ENCODE measurements around the gene SCN5A.

SCN5A gene

DNA sequence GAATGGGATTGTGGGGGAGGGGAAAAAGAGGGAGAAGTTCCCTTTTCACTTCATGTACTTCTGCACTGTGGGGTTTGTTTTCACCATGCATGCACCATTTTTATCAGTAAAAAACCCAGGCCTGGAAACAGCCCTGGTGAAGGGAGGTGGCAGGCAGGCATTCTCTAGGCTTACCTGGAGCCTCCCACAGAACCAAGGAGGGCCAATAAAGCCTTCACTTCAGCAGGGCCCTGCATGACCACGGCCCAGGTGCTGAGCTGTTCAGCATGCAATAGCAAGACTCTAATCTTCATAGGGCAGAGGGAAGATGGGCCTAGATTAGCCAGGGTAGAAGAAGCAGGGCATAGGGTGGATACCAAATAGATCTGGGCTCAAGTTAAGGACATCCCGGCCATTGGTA lies 49.6 kb downstream of the SCN5A start:
- DNase-seq (ENCODE audit: low spot score), result no peak

DNA sequence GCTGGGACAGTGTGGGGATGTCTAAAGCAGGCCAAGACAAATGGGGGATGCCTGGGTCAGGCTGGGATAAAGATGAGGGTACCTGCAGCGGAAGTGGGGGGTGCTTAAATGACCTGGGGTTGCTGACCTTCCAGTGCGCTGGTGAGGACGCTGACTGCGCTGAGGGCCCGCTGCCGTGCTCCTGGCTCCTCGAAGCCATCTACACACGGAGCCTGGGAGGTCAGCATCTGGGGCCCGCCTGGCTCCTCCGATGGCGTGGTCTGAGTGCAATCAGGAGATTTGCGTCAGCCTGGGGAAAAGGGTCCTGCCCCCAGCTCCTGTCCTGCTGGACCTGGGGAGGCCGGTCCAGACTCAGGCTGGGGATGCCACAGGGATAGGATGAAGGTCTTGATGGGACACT lies 50.7 kb downstream of the SCN5A start:
- no peak for DNase-seq (ENCODE audit: low spot score)

DNA sequence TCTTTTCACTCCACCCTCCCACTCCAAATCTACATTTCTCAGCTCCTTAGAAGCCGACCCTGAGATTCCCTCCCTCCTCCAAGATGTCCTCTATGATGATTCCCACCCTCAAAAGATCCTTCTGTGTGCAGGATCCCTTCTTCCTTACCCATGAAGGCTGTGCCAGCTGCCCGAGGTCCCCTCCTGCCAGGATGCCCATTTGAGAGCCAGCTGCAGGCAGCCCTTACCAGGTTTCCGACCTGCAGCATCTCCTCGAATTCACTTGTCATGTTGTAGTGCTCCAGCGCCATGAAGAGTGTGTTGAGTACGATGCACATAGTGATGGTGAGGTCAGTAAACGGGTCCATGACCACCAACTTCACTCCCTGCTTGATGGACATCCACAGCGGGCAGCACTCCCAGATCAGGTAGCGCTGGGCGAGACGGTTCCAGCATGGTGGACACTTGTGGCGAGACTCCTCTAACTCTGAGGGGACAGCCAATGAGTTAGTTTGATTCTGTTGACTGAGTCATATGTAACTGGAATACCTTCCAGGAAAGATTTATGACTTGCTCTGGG lies 51.9 kb downstream of the SCN5A start:
- DNase-seq (ENCODE audit: low spot score), result no peak

DNA sequence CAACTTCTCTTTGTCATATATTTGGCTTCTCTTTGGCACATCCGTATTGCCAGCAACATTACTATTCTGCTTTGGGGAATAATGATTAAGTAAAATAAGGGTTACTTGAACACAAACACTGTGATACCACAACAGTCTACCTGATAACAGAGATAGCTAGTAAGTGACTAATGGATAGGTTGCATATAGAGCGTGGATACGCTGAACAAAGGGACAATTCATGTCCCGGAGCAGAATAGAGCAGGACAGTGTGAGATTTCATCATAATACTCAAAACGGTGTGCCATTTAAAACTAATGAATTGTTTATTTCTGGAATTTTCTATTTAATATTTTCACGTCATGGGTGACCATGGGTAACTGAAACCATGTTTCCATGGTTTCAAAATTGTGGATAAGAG lies 54.1 kb downstream of the SCN5A start:
- DNase-seq (ENCODE audit: low spot score), result no peak

DNA sequence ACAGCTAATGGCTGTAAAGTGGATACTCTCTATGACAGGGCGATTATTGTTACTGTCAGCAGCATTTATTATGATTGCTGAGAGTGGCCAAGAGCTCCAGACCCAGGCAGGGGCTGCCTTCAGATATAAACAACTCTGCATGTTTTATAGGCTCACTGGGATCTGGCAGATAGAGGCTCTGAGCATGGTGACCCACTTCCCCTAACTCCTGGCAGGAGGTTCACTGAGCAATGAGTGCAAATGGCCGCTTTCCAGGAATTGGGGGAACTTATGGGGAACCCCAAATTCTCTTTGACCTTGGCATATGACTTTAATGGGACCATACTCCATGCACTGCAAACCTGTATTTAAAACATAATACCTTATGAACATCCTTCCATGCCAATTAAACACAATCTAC lies 59.0 kb downstream of the SCN5A start:
- no peak for DNase-seq (ENCODE audit: low spot score)

DNA sequence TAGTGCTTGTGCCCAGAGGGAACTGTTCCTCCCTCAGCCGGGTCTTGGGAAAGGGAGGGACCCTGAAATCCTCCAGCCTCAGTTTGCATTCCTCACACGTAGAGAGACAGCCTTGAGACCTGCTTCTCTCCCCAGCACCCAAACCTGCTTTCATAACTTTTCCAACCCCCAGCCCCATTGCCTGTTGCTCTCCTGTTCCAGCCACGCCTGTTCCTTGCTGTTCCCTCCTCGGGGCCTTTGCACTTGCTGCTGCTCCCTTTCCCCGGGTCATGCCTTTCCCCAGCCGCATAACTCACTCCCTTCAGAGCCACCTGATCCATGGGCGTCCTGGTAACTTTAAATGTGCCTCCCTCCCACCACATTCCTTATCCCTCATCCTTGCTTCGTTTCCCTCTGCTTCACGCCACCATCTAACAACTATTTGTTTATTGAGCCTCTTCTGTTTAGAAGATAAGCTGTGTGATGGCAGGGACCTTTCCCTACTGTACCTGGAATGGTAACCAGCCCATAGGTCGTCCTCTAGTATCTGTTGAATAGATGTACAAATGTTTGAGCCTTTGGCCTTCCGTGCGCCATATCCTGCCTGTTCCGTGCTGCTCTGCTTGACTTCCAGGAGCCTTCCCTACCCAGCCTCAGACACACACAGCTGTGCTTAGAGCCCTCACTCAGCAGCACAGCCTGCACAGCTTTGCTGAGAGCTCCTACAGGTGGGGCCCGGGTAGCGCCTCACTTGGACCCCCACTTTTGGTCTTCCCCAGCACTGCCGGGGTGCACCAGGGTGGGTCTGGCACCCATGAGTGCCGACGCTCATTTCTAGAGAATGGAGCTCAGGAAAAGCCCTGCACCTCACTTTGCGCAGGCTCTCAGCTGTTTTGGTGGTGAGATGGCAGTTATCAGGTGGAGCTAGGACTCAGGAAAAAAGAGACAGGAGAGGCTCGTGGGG lies 60.2 kb downstream of the SCN5A start:
- no peak for DNase-seq (ENCODE audit: low spot score)

DNA sequence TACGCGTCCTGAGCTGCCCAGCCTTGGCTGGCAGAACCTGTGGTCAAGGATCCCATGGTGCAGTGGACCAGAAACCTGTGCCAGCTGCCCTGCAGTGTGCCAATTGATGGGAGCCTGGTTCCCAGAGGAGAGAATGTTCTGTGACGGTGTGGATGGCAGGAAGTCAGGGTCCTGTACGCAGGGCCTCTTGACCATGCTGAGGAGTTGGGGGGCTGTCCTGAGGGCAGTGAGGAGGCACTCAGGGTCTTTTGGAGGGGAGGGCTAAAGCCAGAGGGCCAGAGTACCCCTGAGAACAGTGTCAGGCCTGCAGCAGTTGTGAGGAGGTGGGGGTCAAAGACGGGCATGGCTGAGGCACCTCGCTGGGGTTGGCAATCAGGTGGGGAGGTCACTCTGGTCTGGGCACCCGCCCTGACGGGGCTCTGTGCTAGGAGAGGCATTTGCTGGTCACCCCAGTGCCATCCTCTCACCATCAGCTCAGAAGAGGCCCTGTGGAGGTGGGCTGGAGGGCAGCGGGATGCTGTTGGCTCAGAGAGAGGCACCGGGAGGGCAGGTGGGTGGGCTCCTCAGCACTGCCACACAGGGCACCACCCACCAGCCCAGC lies 61.0 kb downstream of the SCN5A start:
- no peak for DNase-seq (ENCODE audit: low spot score)

DNA sequence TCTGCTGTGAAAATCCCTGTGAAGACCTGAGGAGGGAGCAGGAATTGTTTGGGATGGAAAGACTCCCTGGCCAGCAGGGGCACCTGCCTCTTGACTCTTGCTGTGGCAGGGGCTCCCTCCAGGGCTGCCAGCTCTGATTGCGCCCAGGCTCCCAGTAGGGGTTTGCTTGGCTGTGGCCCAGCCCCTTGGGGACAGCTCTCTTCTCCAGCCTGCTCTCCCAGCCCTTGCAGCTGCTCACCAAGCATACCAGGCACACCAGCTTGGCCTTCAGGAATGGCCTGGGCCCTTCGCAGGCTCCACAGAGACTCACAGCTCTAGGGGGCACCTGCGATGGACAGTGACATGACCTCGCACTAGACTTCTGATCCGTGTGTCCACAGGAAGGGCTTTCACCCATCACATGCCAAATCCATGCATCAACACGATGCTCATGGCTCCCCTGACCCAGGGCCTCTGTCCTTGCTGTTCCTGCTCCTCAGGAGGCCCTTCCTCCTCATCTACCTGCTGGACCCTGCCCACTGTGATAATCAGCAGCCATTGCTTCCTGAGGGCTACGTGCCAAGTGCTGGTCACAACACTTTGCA lies 61.8 kb downstream of the SCN5A start:
- DNase-seq (ENCODE audit: low spot score), result no peak

DNA sequence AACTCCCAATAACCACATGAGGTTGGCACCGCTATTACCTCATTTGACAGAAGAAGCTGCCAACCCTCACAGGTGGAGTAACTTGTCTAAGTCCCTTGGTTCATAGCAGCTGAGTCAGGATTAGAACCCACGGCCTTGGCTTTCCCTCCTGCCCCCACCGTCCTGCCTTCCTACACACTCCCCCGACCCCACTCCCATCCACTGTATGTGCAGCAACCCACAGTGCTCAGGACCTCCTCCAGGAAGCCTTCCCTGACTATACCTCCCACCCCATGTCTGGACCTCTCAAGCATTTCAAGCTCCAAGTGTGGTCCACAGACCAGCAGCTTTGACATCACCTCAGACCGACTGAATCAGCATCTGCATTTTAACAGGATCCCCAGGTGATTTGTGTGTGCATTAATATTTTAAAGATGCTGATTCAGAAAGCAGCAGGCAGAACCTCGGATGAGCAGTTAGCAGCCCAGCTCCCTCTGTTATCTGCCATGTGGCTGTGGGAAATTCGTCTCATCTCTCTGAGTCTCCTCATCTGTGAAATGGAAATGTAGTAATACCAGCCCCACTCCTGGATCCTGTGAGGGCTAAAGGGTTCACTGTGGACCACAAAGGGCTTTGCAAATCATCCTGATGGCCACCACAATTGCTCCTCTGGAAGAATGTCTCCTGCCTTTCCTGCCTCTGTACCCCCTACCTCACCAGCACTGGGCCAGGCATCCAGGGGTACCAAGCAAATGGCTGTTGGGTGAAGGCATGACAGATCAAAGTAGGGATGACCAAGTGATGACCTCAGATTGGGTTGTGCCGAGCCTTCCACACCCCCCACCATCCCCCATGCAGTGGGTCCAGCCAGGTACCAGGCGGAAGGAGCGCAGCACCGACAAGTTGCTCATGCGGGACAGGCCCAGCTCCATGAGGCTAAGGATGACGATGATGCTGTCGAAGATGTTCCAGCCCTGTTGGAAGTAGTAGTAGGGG lies 62.7 kb downstream of the SCN5A start:
- DNase-seq (ENCODE audit: low spot score), result no peak

DNA sequence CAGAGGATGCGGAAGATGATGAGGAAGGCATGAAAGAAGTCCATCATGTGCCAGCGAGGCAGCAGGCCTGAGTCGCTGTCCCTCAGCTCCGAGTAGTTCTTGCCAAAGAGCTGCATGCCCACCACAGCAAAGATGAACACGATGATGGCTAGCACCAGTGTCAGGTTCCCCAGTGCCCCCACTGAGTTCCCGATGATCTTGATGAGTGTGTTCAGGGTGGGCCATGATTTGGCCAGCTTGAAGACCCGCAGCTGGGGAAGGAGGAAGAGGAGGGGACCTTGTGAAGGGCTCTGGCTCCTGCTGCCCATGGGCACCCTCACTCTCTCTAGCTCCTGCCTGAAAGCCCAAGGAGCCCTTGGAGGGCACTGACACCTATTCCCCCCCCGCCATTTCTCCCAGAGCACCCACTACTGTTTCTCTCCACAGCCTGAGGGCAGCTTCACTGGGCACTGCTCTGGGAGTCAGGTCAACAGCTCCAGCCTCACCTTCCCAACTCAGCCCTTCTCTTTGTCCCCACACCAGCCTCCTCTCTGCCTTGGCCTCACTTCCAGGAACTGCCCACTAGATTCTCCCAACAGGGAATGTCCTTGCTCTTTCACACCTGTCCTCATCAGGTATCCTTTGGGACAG lies 63.6 kb downstream of the SCN5A start:
- no peak for DNase-seq (ENCODE audit: low spot score)

DNA sequence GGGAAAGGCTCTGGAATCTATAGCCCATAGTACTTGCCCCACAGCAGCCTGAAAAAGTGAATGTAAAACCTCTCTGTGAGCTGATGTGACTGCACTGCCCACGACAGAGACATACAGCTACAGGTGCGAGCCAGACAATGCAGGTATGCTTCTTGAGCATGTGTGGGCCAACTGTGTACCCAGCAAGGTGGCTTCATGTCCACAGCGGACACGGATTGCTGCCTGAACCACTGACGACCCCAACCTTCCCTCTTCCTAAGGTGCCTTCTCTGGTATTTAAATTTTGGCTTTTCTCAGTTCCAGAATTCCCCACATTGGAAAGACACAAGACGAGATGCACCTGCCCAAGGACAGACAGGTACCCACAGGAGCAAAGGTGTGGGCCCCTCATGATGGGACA lies 65.8 kb downstream of the SCN5A start:
- no peak for DNase-seq (ENCODE audit: low spot score)

DNA sequence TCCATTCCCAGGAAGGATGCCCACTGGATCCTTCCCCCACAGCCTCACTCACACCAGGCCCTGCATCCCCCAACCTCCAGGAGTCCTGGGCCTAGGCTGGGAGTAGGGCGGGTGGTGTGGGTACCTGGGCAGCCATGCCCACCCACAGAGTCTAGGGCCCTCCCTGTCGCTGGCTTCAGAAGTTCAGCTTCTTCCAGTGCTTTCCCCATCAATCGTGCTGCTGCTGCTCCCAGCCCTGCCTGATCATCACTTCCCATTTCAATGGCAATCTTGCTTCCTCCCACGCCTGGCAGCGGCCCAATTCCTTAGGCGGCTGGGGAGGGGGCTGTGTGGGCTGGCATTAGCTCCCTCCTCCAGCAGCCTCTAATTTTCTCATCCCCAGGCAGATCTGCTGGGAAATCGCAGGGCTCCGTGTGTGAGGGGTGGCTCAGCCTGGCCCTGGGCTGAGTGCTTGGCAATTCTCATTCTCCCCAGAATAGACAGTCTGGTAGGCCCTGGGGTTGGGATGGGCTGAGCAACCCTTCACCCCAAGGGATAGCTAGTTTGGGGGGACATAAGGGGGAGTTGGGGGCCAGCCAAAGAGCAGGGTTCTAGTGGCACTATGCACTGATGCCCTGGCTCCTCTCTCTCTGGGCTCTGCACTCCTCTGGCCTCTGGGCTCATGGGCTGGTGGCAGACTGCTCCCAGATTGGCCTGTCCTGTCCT lies 66.4 kb downstream of the SCN5A start:
- no peak for DNase-seq (ENCODE audit: low spot score)

DNA sequence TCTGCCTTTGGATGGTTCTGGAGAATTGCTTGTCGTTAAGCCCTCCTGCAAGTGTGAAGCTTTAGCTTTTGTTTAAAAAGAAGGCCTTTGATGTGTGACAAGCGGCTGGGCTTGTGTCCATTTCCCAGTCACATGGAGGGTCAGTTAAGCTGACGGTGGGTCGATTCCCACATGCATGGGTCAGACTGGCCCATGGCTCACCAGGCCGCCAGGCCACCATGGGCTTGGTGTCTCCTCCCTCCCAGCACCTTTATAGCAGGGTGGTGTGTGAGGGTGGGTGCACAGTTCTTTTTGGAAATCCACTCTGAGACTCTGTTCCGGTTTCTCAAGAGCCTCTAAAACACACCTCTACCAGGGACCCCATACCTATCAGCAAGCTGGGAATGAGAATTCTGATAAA lies 67.2 kb downstream of the SCN5A start:
- no peak for DNase-seq (ENCODE audit: low spot score)

DNA sequence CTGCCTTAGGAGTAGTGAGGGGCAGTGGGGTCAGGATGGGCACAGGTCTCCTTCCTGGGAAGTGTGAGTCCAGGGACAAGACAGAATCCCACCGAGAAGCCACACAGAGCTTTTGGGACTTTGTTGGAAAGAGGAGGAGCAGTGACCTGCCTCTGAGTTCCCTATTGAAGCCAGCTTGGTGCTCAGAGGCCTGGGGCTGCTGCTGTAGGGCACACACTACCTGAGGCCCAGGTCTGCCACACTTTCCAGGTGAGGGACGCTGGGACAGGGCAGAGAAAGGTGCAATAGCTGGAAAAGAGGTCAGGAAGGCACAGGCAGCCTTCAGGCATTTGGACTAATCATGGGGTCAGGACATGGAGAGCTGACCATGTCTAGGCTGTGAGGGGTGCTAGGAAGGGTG lies 67.7 kb downstream of the SCN5A start:
- DNase-seq (ENCODE audit: low spot score), result no peak

DNA sequence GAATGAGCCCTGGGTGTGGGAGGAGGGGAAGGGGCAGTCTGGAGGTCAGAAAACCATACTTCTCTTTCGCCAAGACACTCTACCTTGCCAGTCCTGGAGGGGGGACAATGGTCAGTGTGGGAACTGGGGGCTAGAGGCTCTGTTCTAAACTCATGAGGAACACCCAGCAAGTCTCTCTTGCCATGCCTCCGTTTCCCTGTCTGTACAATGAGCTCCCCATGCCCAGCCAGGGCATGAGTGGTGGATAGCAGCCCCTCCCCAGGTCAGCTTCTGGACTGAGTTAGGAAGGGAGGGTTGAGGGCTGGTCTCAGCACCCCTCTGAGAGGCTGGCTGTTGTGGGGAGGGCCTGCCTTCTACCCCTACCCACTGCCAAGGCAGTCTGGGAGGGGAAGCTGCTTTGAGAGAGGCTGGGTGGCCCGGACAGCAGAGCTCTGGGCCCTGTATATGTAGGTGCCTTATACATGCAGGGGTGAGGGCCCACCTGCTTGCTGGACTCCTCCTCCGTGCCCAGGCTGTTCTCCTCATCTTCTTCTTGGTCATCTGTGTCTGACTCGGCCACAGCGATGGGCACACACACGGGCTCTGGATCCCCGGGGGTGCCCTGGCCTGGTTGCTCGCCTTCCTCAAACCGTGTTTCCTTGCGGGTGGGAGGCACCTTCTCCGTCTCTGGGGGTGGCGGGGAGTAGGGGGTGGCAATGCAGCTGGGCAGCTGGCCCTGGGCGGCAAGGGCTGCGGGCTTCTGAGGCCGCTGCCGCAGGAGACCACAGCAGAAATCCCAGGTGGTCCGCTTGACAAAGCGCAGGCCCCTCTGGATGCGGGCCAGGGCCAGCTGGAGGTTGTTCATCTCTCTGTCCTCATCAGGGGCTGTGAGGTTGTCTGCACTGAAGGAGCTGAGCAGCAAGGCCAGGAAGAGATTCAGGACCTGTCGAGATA lies 68.8 kb downstream of the SCN5A start:
- no peak for DNase-seq (ENCODE audit: low spot score)

DNA sequence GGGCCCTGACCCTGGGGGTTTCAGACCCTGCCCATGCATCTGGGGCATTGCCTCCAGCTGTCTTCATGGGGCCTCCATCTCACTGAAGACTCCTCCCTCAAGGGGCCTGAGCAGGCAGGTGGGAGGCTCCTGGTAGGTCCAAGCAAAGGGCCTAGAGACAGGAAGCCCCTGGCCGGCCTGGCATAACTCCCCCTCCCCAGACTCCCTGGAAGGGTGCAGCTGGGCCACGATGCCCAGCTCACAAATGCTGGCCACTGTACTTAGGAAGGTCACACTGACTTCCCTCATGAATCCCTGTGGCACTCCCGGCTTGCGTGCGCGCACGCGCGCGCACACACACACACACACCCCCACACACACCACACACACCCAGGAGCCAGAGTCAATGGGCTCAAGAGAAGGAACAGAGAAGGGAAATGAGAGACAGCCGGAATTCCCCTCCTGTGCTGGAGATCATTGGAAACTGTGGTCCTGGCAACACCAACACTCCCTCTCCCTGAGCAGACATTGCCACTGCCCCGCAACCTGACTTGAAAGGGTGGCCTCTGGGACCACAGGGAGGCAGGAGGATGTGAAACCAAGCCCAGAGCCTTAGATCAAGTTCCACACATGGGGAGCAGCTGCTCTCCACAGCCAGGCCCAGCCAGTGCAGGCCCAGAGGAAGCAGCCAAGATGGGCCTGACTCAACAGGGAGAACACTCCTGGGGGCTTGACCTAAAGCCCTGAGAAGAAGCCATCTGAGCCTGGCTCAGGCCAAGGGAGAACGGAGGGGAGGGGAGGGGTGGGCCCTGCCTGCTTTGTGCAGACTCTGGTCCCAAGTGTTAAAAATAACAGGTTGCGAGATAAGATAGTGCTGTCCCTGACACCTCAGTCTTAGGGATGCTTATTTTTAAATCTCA lies 69.7 kb downstream of the SCN5A start:
- no peak for DNase-seq (ENCODE audit: low spot score)

DNA sequence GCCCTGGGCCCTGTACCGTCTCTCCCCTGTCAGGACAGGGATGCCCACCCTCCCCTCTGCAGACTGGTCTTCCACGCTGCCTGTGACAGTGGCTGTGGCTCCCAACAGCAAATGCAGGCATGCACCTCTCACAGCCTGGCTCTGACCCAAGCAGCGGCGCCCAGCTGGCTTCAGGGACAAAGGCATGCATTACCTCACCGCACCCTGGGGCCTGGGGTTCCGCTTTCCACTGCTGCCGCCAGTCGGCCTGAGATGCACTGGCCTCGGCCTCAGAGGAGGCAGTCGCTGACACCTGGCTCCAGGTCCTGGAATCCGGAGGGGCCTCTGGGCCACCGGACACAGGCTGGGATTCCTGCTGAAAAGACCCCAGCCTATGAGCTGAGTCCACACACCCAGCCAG lies 70.3 kb downstream of the SCN5A start:
- no peak for DNase-seq (ENCODE audit: low spot score)

DNA sequence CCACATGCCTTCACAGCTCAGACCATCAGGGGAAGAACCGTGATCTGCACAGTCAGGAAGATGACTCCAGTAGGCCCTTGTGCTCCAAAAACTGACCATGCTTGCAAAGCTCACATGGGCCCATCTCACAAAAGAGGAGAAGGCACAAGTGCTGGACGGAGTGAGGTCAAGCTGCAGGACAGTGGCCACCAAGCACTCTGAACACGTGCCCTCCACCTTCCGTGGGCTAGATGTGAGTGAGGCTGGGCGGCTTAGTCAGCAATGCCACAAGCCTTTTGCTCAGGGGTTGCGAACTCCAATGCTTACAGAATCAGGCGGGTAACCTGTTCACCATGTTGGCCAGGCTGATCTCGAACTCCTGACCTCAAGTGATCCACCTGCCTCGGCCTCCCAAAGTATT lies 70.9 kb downstream of the SCN5A start:
- DNase-seq (ENCODE audit: low spot score), result no peak

DNA sequence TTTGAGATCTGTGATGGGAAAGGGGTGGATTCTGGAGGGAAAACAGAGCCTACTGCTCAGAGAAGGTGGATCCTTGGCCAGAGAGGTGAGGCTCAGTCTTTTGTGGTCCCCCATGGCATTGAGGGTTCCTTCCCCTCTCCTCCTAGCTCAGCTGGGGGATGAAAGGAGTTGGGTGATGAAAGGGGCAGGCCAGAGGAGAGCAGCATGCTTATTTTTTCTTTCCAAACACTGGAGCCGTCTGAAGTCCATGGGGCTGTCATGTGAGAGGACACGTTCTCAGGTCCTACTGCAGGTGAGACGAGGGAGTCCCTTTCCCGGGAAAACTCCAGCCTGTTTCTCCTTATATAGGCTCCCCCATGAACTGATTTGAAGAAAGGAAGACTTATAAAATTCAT lies 71.4 kb downstream of the SCN5A start:
- DNase-seq (ENCODE audit: low spot score), result no peak
